K562 (cell line): Measurements from ENCODE around the gene PKD1. TPM values are rescaled to one million over a fixed set of nuclear protein-coding genes. Genes with fewer than 3 reads are reported as not detected.

ENCODE experiments used
- CREBBP ChIP-seq: IDR thresholded peaks from one replicate; pipeline ENCODE4 v1.6.1; 2012; ENCODE audit warnings: low read depth, mild to moderate bottlenecking, control low read depth, inconsistent platforms, low read length
- FOXJ2 ChIP-seq: fragments of 200-800 bp; sonication (Bioruptor generic); IDR thresholded peaks from 2 replicates; pipeline ENCODE4 v1.6.1; 2016; ENCODE audit warnings: missing genetic modification characterization, missing compliant biosample characterization
- FOXK1 ChIP-seq: sonication (generic); formaldehyde crosslinking; IDR thresholded peaks from 2 replicates; pipeline ENCODE4 v1.8.0; 2022; ENCODE audit warnings: missing genetic modification reagents, mild to moderate bottlenecking, borderline replicate concordance
- GABPA ChIP-seq: fragments of 200-800 bp; sonication (Bioruptor generic); conservative IDR thresholded peaks from 2 replicates; pipeline ENCODE4 v1.6.1; 2016; ENCODE audit warnings: low read depth, missing genetic modification characterization, missing compliant biosample characterization
- GATAD2A ChIP-seq: fragments of 450-650 bp; IDR thresholded peaks from 2 replicates; pipeline ENCODE4 v1.6.1; 2017
- HMG20A ChIP-seq: fragments of 450-650 bp; formaldehyde crosslinking; conservative IDR thresholded peaks from 2 replicates; pipeline ENCODE4 v1.4.0; 2020; ENCODE audit warnings: mild to moderate bottlenecking, mixed read lengths
- MAFF ChIP-seq: IDR thresholded peaks from 2 replicates; pipeline ENCODE4 v1.6.1; 2012; ENCODE audit warnings: low read length, improper control_type of control experiment
- NCOA2 ChIP-seq, 2 experiments: fragments of 450-650 bp; IDR thresholded peaks; 2 replicates each; pipeline ENCODE4 v1.6.1; 2018; ENCODE audit warnings: mild to moderate bottlenecking in 2 of 2, moderate library complexity in 1 of 2; ENCODE audit not compliant: partially characterized antibody in 2 of 2
- POLR2AphosphoS2 ChIP-seq: IDR thresholded peaks from 2 replicates; pipeline ENCODE4 v1.6.1; 2012; ENCODE audit warnings: low read length, improper control_type of control experiment
- RBBP5 ChIP-seq: fragments of 200-600 bp; sonication (generic); IDR thresholded peaks from 2 replicates; pipeline ENCODE4 v1.6.1; 2012; ENCODE audit warnings: borderline replicate concordance, mild to moderate bottlenecking, low read length, control low read depth, inconsistent platforms; ENCODE audit not compliant: insufficient read depth, poor library complexity, severe bottlenecking
- RFX5 ChIP-seq: IDR thresholded peaks from 2 replicates; pipeline ENCODE4 v1.6.1; 2011; ENCODE audit warnings: low read depth, mild to moderate bottlenecking, improper control_type of control experiment, low read length
- SOX6 ChIP-seq: fragments of 450-650 bp; IDR thresholded peaks from 2 replicates; pipeline ENCODE4 v1.6.1; 2014; ENCODE audit warnings: mild to moderate bottlenecking
- TARDBP ChIP-seq: fragments of 450-650 bp; IDR thresholded peaks from 2 replicates; pipeline ENCODE4 v1.6.1; 2016
- TCFL5 ChIP-seq: fragments of 250-450 bp; sonication (Bioruptor Pico); conservative IDR thresholded peaks from 2 replicates; pipeline ENCODE4 v1.6.1; 2021; ENCODE audit warnings: mild to moderate bottlenecking, moderate library complexity, matching md5 sums
- TSC22D4 ChIP-seq: fragments of 450-650 bp; IDR thresholded peaks from 2 replicates; pipeline ENCODE4 v1.6.1; 2016; ENCODE audit warnings: missing genetic modification characterization, missing biosample characterization, control low read depth
- ZNF41 ChIP-seq: fragments of 250-450 bp; sonication (Bioruptor Pico); conservative IDR thresholded peaks from 2 replicates; pipeline ENCODE4 v1.4.0; 2020; ENCODE audit warnings: mild to moderate bottlenecking
- ZNF445 ChIP-seq: fragments of 250-450 bp; sonication (Bioruptor Pico); IDR thresholded peaks from 2 replicates; pipeline ENCODE4 v1.4.0; 2020; ENCODE audit warnings: low read depth, mild to moderate bottlenecking, moderate library complexity
- ZSCAN29 ChIP-seq: fragments of 450-650 bp; IDR thresholded peaks from 2 replicates; pipeline ENCODE4 v1.6.1; 2017
- polyA plus RNA-seq, 8 experiments: library from polyadenylated mRNA; depleted of rRNA in 4 of 8; stranded (reverse) in 5 of 8; unstranded in 3 of 8; fragments of >200 nt; fragmentation: Nextera tagmentation in 2 of 8; fragmentation: Illumina TruSeq in 1 of 8; extraction: Ambion mirVana in 2 of 8; extraction: Trizol in 1 of 8; gene quantifications; 2 replicates each; pipeline versions ENCODE4 v1.2.1 to v1.2.3, GENCODE V29; 2011 to 2014; ENCODE audit warnings: inconsistent platforms in 1 of 8, missing spikeins in 1 of 8
- total RNA-seq, 7 experiments: library from RNA; depleted of rRNA in 6 of 7; stranded (reverse); fragments of >200 nt in 6 of 7; fragmentation: Illumina TruSeq in 2 of 7; extraction: Trizol in 2 of 7; gene quantifications; 2 replicates each; pipeline versions ENCODE4 v1.2.1 to v1.2.3, GENCODE V29; 2011 to 2021; ENCODE audit warnings: low replicate concordance in 1 of 7
- TF ChIP-seq, protein P1 (sequence below), 3 experiments: fragments of 200-800 bp in 1 of 3; fragments of 250-450 bp in 1 of 3; fragments of 450-650 bp in 1 of 3; sonication (Bioruptor Pico) in 1 of 3; sonication (Bioruptor generic) in 1 of 3; formaldehyde crosslinking in 1 of 3; IDR thresholded peaks; 2 replicates each; pipeline versions ENCODE4 v1.6.1 to v1.8.0; 2016 to 2022; ENCODE audit warnings: mild to moderate bottlenecking in 2 of 3, missing genetic modification characterization in 2 of 3, missing compliant biosample characterization in 1 of 3, moderate library complexity in 1 of 3
- TF ChIP-seq, protein P2 (sequence below): sonication (generic); formaldehyde crosslinking; IDR thresholded peaks from 2 replicates; pipeline ENCODE4 v1.8.0; 2022; ENCODE audit warnings: mild to moderate bottlenecking, low read depth, missing genetic modification reagents
- TF ChIP-seq, protein P3 (sequence below): fragments of 450-650 bp; IDR thresholded peaks from 2 replicates; pipeline ENCODE4 v1.6.1; 2018; ENCODE audit warnings: mild to moderate bottlenecking, low read depth; ENCODE audit not compliant: partially characterized antibody
- TF ChIP-seq, protein P4 (sequence below): fragments of 450-650 bp; conservative IDR thresholded peaks from 2 replicates; pipeline ENCODE4 v1.6.1; 2016; ENCODE audit warnings: missing genetic modification characterization, low read depth, mild to moderate bottlenecking, control low read depth, missing compliant biosample characterization

The PKD1 gene
- total and polyA plus RNA-seq, 9 of the 15 experiments (the other 6 are each of a cell fraction or from before 2014, with no cell fraction given), result 0.23 to 93.5 (median 12.6) TPM

DNA sequence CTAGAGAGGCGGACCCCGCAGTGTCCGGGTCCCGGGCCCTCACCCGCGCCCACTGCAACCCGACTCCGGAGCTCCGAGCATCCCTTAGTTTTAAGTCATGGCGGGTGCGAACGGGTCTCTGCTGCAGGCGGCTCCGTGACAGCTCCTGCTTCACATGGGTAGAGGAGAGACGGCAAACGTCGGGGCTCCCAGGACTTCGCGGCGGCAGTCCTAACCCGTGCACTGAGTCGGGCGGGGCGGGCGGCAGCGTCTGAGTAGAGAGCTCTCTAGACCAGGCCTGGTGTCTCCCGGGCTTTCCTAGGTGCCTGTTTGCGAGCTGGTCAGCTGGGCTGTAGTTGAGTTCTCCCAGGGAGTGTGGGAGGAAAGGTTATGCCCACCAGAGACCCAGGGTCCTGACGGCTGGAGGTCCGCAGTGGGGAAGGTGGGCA is 87.6 kb downstream of the PKD1 start (continued):
- TF ChIP-seq NCOA2 (IDR thresholded peaks at IDR 0.05; ENCODE audit: partially characterized antibody in 2 of 2) (no peak), MAFF (no peak), POLR2AphosphoS2 (no peak), RFX5 (no peak), RBBP5 (peak; percentile 38), TARDBP (0 out of 2 replicates have a peak, but pooled peaks have one; percentile 2), ZNF41 (CRISPR knock-in tag) (no peak), GABPA (peak; percentile 66), HMG20A (CRISPR knock-in tag) (no peak), CREBBP (no peak), SOX6 (no peak), FOXJ2 (tag) (0 out of 2 replicates have a peak, but pooled peaks have one; percentile 1), TSC22D4 (tag) (no peak), TCFL5 (CRISPR knock-in tag) (no peak), GATAD2A (no peak), ZNF445 (no peak), FOXK1 (CRISPR knock-in tag) (no peak), ZSCAN29 (no peak)
- TF ChIP-seq, protein P1, sequence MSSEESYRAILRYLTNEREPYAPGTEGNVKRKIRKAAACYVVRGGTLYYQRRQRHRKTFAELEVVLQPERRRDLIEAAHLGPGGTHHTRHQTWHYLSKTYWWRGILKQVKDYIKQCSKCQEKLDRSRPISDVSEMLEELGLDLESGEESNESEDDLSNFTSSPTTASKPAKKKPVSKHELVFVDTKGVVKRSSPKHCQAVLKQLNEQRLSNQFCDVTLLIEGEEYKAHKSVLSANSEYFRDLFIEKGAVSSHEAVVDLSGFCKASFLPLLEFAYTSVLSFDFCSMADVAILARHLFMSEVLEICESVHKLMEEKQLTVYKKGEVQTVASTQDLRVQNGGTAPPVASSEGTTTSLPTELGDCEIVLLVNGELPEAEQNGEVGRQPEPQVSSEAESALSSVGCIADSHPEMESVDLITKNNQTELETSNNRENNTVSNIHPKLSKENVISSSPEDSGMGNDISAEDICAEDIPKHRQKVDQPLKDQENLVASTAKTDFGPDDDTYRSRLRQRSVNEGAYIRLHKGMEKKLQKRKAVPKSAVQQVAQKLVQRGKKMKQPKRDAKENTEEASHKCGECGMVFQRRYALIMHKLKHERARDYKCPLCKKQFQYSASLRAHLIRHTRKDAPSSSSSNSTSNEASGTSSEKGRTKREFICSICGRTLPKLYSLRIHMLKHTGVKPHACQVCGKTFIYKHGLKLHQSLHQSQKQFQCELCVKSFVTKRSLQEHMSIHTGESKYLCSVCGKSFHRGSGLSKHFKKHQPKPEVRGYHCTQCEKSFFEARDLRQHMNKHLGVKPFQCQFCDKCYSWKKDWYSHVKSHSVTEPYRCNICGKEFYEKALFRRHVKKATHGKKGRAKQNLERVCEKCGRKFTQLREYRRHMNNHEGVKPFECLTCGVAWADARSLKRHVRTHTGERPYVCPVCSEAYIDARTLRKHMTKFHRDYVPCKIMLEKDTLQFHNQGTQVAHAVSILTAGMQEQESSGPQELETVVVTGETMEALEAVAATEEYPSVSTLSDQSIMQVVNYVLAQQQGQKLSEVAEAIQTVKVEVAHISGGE (CRISPR knock-in tag; IDR thresholded peaks at IDR 0.05), result peak in 1 of 3 experiments; percentile 58; a peak in 1 of 6 replicates
- TF ChIP-seq, protein P2, sequence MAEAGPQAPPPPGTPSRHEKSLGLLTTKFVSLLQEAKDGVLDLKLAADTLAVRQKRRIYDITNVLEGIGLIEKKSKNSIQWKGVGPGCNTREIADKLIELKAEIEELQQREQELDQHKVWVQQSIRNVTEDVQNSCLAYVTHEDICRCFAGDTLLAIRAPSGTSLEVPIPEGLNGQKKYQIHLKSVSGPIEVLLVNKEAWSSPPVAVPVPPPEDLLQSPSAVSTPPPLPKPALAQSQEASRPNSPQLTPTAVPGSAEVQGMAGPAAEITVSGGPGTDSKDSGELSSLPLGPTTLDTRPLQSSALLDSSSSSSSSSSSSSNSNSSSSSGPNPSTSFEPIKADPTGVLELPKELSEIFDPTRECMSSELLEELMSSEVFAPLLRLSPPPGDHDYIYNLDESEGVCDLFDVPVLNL (CRISPR knock-in tag), result no peak
- TF ChIP-seq, protein P3, sequence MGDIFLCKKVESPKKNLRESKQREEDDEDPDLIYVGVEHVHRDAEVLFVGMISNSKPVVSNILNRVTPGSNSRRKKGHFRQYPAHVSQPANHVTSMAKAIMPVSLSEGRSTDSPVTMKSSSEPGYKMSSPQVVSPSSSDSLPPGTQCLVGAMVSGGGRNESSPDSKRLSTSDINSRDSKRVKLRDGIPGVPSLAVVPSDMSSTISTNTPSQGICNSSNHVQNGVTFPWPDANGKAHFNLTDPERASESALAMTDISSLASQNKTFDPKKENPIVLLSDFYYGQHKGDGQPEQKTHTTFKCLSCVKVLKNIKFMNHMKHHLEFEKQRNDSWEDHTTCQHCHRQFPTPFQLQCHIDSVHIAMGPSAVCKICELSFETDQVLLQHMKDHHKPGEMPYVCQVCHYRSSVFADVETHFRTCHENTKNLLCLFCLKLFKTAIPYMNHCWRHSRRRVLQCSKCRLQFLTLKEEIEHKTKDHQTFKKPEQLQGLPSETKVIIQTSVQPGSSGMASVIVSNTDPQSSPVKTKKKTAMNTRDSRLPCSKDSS, result no peak
- TF ChIP-seq, protein P4, sequence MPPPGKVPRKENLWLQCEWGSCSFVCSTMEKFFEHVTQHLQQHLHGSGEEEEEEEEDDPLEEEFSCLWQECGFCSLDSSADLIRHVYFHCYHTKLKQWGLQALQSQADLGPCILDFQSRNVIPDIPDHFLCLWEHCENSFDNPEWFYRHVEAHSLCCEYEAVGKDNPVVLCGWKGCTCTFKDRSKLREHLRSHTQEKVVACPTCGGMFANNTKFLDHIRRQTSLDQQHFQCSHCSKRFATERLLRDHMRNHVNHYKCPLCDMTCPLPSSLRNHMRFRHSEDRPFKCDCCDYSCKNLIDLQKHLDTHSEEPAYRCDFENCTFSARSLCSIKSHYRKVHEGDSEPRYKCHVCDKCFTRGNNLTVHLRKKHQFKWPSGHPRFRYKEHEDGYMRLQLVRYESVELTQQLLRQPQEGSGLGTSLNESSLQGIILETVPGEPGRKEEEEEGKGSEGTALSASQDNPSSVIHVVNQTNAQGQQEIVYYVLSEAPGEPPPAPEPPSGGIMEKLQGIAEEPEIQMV (tag), result no peak
